Activated CD4-positive, alpha-beta memory T cell treated with anti-CD3 and anti-CD28 coated beads, Interleukin-2, amount 10 ng/mL, durations not matched to agents 7 days and 5 days (primary cell): ENCODE data around the gene PLAAT3. TPM values are rescaled to one million over a fixed set of nuclear protein-coding genes. Genes with fewer than 3 reads are reported as not detected.
"Not testable (repeated sequence)": the region's sequence is repeated elsewhere in the genome, so short reads cannot be mapped to it uniquely, and the experiment has no call there.

Experiments
- CTCF ChIA-PET: fragments of 350-600 bp; sonication (Branson Sonifier 250); formaldehyde crosslinking; loops from one replicate; lab custom pipeline; 2021; ENCODE audit warnings: antibody characterized with exemption, inconsistent platforms; lab: Charles Lee
- POLR2A ChIA-PET: fragments of 350-600 bp; sonication (Branson Sonifier 250); formaldehyde crosslinking; loops from one replicate; lab custom pipeline; 2021; ENCODE audit warnings: antibody characterized with exemption; lab: Charles Lee
- DNase-seq: peaks from one replicate; pipeline ENCODE4 v3.0.0-alpha.2; 2020
- H3K27ac Mint-ChIP-seq: one replicate; pipeline ENCODE4 v1.8.0; 2021; ENCODE audit warnings: mild to moderate bottlenecking, mixed read lengths
- H3K27me3 Mint-ChIP-seq: one replicate; pipeline ENCODE4 v1.8.0; 2021; ENCODE audit warnings: mixed read lengths
- H3K36me3 Mint-ChIP-seq: one replicate; pipeline ENCODE4 v1.8.0; 2021; ENCODE audit warnings: low read depth, mixed read lengths
- H3K4me1 Mint-ChIP-seq: one replicate; pipeline ENCODE4 v1.8.0; 2021; ENCODE audit warnings: mixed read lengths
- H3K4me3 Mint-ChIP-seq: one replicate; pipeline ENCODE4 v1.8.0; 2021; ENCODE audit warnings: mild to moderate bottlenecking, mixed read lengths
- H3K9me3 Mint-ChIP-seq: one replicate; pipeline ENCODE4 v1.8.0; 2021; ENCODE audit warnings: mixed read lengths
- total RNA-seq, 2 experiments: library from RNA; stranded (reverse); gene quantifications; one replicate each; pipeline ENCODE4 v1.2.3, GENCODE V29; 2021

The PLAAT3 gene
- total RNA-seq, 2 experiments from 2014 or later = 13.1 to 14.9 TPM

GRCh38 chr11:63558459-63559157 is 55.6 kb downstream of the PLAAT3 start:
- H3K4me1 Mint-ChIP-seq = peaks cover 35% of the 10 kb centered on the region
- POLR2A ChIA-PET = interaction anchor here (1.0 kb wide), 1 partner anchor 8 kb away, joined by 3 read pairs; no protein-coding TSS in a partner anchor
- H3K9me3 Mint-ChIP-seq = no peaks in the 10 kb centered on the region
- H3K27ac Mint-ChIP-seq = no peak overlapping the region
- CTCF ChIA-PET = interaction anchor here (0.8 kb wide), 1 partner anchor 22 kb away, joined by 3 read pairs; the partner anchor contains the start of gene PLAAT4
- no peaks in the 10 kb centered on the region for H3K36me3 Mint-ChIP-seq
- no peaks in the 10 kb centered on the region for H3K27me3 Mint-ChIP-seq
- no peak overlapping the region for H3K4me3 Mint-ChIP-seq
- DNase-seq = no peak

- no peak overlapping the region for H3K27ac Mint-ChIP-seq
- H3K4me1 Mint-ChIP-seq = peaks cover 41% of the 10 kb centered on the region
- H3K4me3 Mint-ChIP-seq = no peak overlapping the region
- H3K9me3 Mint-ChIP-seq = no peaks in the 10 kb centered on the region
- CTCF ChIA-PET = no interaction called here
- POLR2A ChIA-PET = interaction anchor here (2.4 kb wide), 1 partner anchor 21 kb away, joined by 10 read pairs; the partner anchor contains the start of gene PLAAT4
- H3K36me3 Mint-ChIP-seq = no peaks in the 10 kb centered on the region
- DNase-seq = no peak
- no peaks in the 10 kb centered on the region for H3K27me3 Mint-ChIP-seq
Measured at GRCh38 chr11:63557570-63557969, 56.7 kb downstream of the PLAAT3 start.

- CTCF ChIA-PET = no interaction called here
- Mint-ChIP-seq H3K9me3 (no peaks in the 10 kb centered on the region), H3K36me3 (no peaks in the 10 kb centered on the region), H3K4me3 (no peak overlapping the region), H3K27ac (no peak overlapping the region), H3K4me1 (peaks cover 46% of the 10 kb centered on the region), H3K27me3 (no peaks in the 10 kb centered on the region)
- POLR2A ChIA-PET = interaction anchor here (1.5 to 2.4 kb wide), 3 partner anchors 8 to 20 kb away, joined by 5 to 10 read pairs (median 9); partner anchors contain the start of gene PLAAT4
- no peak for DNase-seq
Measured at GRCh38 chr11:63556404-63557013, 57.7 kb downstream of the PLAAT3 start.

DNA sequence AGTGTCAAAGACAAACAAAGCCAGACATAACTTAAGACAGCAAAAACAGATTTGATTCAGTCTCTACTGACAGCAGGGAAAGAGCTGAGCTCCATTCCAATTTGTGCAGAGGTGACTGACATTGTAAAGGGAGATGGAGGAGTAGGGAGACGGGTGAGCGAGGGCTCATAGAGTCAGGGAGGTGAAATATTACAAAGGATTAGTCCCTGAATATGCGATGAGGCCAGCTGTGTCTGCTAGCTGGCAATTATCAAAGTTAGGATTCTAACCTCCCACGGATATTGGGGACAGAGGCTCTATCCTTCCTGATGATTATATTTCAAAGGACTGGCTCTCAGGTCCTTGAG is 59.4 kb downstream of the PLAAT3 start:
- no peaks in the 10 kb centered on the region for H3K36me3 Mint-ChIP-seq
- ChIA-PET CTCF (interaction anchor here (0.8 kb wide), 2 partner anchors 12 to 18 kb away, joined by 3 read pairs; no protein-coding TSS in a partner anchor), POLR2A (interaction anchor here (1.0 to 5.2 kb wide), 5 partner anchors 9 to 18 kb away, joined by 3 to 53 read pairs (median 5); partner anchors contain the start of genes PLAAT2 and PLAAT4)
- no peak overlapping the region for H3K27ac Mint-ChIP-seq
- DNase-seq = no peak
- no peaks in the 10 kb centered on the region for H3K9me3 Mint-ChIP-seq
- peaks cover 40% of the 10 kb centered on the region for H3K4me1 Mint-ChIP-seq
- no peak overlapping the region for H3K4me3 Mint-ChIP-seq
- H3K27me3 Mint-ChIP-seq = no peaks in the 10 kb centered on the region

- H3K9me3 Mint-ChIP-seq = no peaks in the 10 kb centered on the region
- peak overlapping the region; percentile 90 for H3K27ac Mint-ChIP-seq
- H3K4me3 Mint-ChIP-seq = peak overlapping the region; percentile 46
- CTCF ChIA-PET = interaction anchor here (0.6 to 1.3 kb wide), 2 partner anchors 13 to 49 kb away, joined by 3 to 6 read pairs; no protein-coding TSS in a partner anchor
- H3K4me1 Mint-ChIP-seq = peaks cover 39% of the 10 kb centered on the region
- no peaks in the 10 kb centered on the region for H3K36me3 Mint-ChIP-seq
- no peaks in the 10 kb centered on the region for H3K27me3 Mint-ChIP-seq
- POLR2A ChIA-PET = interaction anchor here (0.6 to 5.2 kb wide), 7 partner anchors 8 to 22 kb away, joined by 3 to 53 read pairs (median 5); partner anchors contain the start of genes PLAAT2 and PLAAT4
- DNase-seq = peak; percentile 57
Measured at GRCh38 chr11:63553759-63554158, 60.5 kb downstream of the PLAAT3 start.

DNA sequence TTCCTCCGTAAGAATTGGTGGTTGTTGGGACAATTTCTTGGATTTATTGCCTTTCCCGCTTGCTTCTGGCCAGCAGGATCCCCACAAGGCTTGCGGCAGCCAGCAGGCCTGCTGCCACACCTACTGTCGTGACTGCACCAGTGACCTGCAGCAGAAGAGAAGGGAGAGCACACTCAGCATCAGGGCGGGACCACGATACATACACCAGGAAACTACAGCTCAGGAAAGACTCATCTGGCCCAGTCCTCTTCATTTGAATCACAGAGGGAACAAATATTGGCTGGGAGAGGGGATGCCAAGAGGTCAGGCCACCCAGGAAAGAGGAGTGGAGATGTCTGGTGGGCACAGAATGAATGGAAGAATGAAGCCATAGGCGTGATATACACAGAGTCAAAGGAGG is 61.3 kb downstream of the PLAAT3 start:
- H3K4me3 Mint-ChIP-seq = peak overlapping the region; percentile 6
- H3K36me3 Mint-ChIP-seq = peaks cover 4% of the 10 kb centered on the region
- H3K4me1 Mint-ChIP-seq = peaks cover 39% of the 10 kb centered on the region
- H3K9me3 Mint-ChIP-seq = no peaks in the 10 kb centered on the region
- ChIA-PET POLR2A (interaction anchor here (1.1 to 5.2 kb wide), 6 partner anchors 11 to 39 kb away, joined by 4 to 53 read pairs (median 6); partner anchors contain the start of genes PLAAT2 and PLAAT4), CTCF (interaction anchor here (1.3 kb wide), 1 partner anchor 14 kb away, joined by 6 read pairs; no protein-coding TSS in a partner anchor)
- no peak for DNase-seq
- H3K27ac Mint-ChIP-seq = peak overlapping the region; percentile 48
- no peaks in the 10 kb centered on the region for H3K27me3 Mint-ChIP-seq

DNA sequence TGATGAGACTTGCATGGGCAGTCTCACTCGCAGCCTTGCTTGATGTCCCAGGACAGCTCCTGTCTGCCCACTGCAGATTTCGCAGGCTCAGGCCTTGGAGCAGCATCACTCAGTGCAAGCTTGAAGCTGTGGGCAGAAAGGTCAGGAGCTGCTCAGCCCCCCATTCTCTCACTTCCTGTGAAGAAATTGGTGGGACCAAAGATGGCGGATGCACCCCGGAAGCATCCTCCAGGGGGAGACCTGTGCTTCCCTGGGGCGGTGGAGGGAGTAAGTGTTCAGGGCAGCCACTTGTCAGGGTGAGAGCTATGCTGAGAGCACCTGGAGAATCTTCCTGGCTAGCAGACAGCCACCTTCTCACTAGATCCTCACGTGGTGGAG is 62.4 kb downstream of the PLAAT3 start:
- CTCF ChIA-PET = interaction anchor here (1.8 kb wide), 1 partner anchor 15 kb away, joined by 13 read pairs; the partner anchor contains the start of gene PLAAT4
- Mint-ChIP-seq H3K36me3 (peaks cover 10% of the 10 kb centered on the region), H3K4me1 (peaks cover 39% of the 10 kb centered on the region), H3K9me3 (no peaks in the 10 kb centered on the region), H3K27ac (no peak overlapping the region), H3K27me3 (no peaks in the 10 kb centered on the region), H3K4me3 (no peak overlapping the region)
- no peak for DNase-seq
- POLR2A ChIA-PET = interaction anchor here (1.3 to 5.2 kb wide), 5 partner anchors 12 to 119 kb away, joined by 3 to 53 read pairs (median 6); partner anchors contain the start of genes PLAAT2 and PLAAT4

GRCh38 chr11:63551091-63551888 is 62.9 kb downstream of the PLAAT3 start:
- DNase-seq = no peak
- peaks cover 16% of the 10 kb centered on the region for H3K36me3 Mint-ChIP-seq
- ChIA-PET POLR2A (interaction anchor here (1.3 to 5.2 kb wide), 5 partner anchors 12 to 119 kb away, joined by 3 to 53 read pairs (median 6); partner anchors contain the start of genes PLAAT2 and PLAAT4), CTCF (interaction anchor here (1.8 kb wide), 1 partner anchor 14 kb away, joined by 13 read pairs; the partner anchor contains the start of gene PLAAT4)
- H3K4me1 Mint-ChIP-seq = peaks cover 39% of the 10 kb centered on the region
- H3K4me3 Mint-ChIP-seq = no peak overlapping the region
- peak overlapping the region; percentile 34 for H3K27ac Mint-ChIP-seq
- no peaks in the 10 kb centered on the region for H3K27me3 Mint-ChIP-seq
- no peaks in the 10 kb centered on the region for H3K9me3 Mint-ChIP-seq

DNA sequence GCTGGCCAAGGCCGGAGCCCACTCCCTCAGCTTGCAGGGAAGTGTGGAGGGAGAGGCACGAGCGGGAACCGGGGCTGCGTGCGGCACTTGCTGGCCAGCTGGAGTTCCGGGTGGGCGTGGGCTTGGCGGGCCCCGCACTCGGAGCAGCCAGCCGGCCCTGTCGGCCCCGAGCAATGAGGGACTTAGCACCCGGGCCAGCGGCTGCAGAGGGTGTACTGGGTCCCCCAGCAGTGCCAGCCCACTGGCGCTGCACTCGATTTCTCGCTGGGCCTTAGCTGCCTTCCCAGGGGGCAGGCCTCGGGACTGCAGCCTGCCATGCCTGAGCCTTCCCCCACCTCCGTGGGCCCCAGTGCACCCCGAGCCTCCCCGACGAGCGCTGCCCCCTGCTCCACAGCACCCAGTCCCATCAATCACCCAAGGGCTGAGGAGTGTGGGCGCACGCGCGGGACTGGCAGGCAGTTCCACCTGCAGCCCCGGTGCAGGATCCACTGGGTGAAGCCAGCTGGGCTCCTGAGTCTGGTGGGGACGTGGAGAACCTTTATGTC is 64.0 kb downstream of the PLAAT3 start:
- peaks cover 36% of the 10 kb centered on the region for H3K4me1 Mint-ChIP-seq
- POLR2A ChIA-PET = interaction anchor here (3.6 to 5.2 kb wide), 2 partner anchors 14 kb away, joined by 26 to 53 read pairs; partner anchors contain the start of genes PLAAT2 and PLAAT4
- CTCF ChIA-PET, H3K9me3 Mint-ChIP-seq, H3K27ac Mint-ChIP-seq, DNase-seq, H3K4me3 Mint-ChIP-seq, H3K27me3 Mint-ChIP-seq: not testable (repeated sequence)
- peaks cover 23% of the 10 kb centered on the region for H3K36me3 Mint-ChIP-seq

DNA sequence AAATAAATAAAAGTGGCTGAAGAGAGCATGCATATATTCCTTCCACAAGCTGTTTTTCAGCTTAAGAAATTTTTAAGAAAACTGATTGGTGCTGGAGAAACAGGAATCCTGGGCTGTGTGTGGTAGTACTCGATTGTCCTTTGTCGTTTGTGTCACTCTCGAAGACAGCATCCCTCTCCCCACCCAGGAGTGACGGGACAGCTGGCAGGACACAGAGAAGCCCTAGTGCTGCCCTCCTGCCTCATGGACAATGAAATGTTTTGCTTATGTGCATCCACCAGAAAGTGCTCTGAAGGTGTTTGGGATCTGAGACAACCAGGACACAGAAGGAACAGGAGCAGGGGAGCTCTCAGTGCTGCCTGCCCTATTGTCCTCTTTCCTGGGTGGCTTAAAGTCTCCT is 64.8 kb downstream of the PLAAT3 start:
- Mint-ChIP-seq H3K27me3 (no peaks in the 10 kb centered on the region), H3K4me3 (no peak overlapping the region), H3K9me3 (no peaks in the 10 kb centered on the region), H3K4me1 (peaks cover 31% of the 10 kb centered on the region), H3K36me3 (peaks cover 26% of the 10 kb centered on the region), H3K27ac (no peak overlapping the region)
- DNase-seq = no peak
- ChIA-PET POLR2A (interaction anchor here (1.0 to 1.3 kb wide), 2 partner anchors 12 to 14 kb away, joined by 3 to 5 read pairs; no protein-coding TSS in a partner anchor), CTCF (no interaction called here)

- no peaks in the 10 kb centered on the region for H3K9me3 Mint-ChIP-seq
- ChIA-PET CTCF (no interaction called here), POLR2A (no interaction called here)
- no peaks in the 10 kb centered on the region for H3K27me3 Mint-ChIP-seq
- H3K4me3 Mint-ChIP-seq = no peak overlapping the region
- peaks cover 32% of the 10 kb centered on the region for H3K36me3 Mint-ChIP-seq
- H3K27ac Mint-ChIP-seq = no peak overlapping the region
- H3K4me1 Mint-ChIP-seq = peaks cover 20% of the 10 kb centered on the region
- no peak for DNase-seq
Measured at GRCh38 chr11:63548178-63548577, 66.1 kb downstream of the PLAAT3 start.

DNA sequence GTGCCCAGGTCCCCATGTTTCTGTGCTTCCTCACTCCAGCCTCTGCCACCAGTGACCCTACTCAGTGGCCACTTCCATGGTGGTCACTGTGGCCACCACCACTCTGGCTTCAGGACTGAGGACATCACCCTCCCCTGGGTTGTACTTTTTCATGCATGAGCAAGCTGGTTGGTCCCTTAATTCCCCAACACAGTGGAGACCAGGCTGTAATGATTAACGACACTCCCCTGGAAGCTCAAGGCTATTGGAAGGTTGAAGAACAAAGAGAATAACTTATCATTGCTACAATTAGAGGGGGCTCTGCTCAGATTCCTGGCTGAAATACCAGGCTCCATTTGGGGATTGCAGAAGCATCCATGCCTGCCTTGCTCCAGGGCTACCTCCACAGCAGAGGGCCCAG is 67.2 kb downstream of the PLAAT3 start:
- DNase-seq = no peak
- Mint-ChIP-seq H3K4me3 (no peak overlapping the region), H3K27ac (no peak overlapping the region), H3K9me3 (no peaks in the 10 kb centered on the region), H3K4me1 (peaks cover 14% of the 10 kb centered on the region), H3K36me3 (peaks cover 35% of the 10 kb centered on the region), H3K27me3 (no peaks in the 10 kb centered on the region)
- CTCF ChIA-PET = interaction anchor here (1.5 kb wide), 1 partner anchor 10 kb away, joined by 4 read pairs; the partner anchor contains the start of gene PLAAT4
- POLR2A ChIA-PET = interaction anchor here (3.0 kb wide), 1 partner anchor 10 kb away, joined by 12 read pairs; the partner anchor contains the start of gene PLAAT4
